Measurements from ENCODE around the gene ARSB.

The ARSB gene

DNA sequence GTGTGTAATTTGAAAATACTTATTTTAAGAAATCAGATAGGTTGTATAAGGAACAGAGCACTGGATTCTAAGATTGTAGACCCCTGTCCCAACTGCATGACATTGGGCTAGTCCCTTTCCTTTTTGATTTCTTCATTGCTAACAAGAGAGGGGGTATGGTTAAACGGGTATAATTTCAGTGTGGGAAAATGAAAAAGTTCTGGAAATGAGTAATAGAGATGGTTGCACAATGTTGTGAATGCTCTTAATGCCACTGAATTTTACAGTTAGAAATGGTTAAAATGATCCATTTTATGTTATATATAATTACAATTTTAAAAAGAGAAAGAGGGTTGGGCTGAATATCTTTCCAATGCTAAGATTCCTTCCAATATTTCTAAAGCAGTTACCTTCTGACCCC, 233.2 kb downstream of the ARSB start:
- H3K9ac ChIP-seq (ENCODE audit: low read length), result no peak overlapping the region
- H3K4me1 ChIP-seq (ENCODE audit: insufficient read depth, low read length), result peaks cover 8% of the 10 kb centered on the region

DNA sequence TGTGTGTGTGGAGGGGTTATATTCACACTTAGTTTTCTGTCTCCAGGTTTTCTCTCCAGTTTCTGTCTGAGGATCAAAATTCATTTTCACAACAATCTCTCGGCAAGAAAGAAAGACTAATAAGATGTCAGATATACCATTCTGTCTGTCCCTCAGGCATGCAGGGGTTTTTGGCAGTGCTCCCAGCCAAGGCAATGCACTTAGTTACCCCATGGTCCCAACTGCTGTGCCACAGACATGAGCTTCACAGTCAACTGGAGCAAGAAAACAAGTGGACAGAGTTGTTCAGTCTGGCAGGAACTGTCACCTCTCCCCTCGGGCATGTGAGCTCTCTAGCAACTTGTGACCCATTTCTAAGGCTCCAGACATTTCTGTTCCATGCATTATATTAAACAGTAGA, 234.8 kb downstream of the ARSB start:
- Histone ChIP-seq H3K27ac (ENCODE audit: low read depth, low read length) (no peak overlapping the region), H3K27me3 (ENCODE audit: control insufficient read depth in 1 of 2, insufficient read depth in 2 of 2, low read length in 2 of 2) (no peaks in the 10 kb centered on the region), H3K4me3 (ENCODE audit: low read depth in 1 of 2, low read length in 2 of 2) (no peak overlapping the region), H3K9ac (ENCODE audit: low read length) (no peak overlapping the region), H3K9me3 (ENCODE audit: low read length) (no peaks in the 10 kb centered on the region), H3K4me1 (ENCODE audit: insufficient read depth, low read length) (peaks cover 23% of the 10 kb centered on the region), H3K36me3 (ENCODE audit: insufficient read depth, low read length) (no peaks in the 10 kb centered on the region)

More for the DNA sequence above, 233.2 kb downstream of the ARSB start:
- no peak overlapping the region for H3K27ac ChIP-seq (ENCODE audit: low read depth, low read length)
- no peak overlapping the region for H3K4me3 ChIP-seq (ENCODE audit: low read depth in 1 of 2, low read length in 2 of 2)
- H3K36me3 ChIP-seq (ENCODE audit: insufficient read depth, low read length), result no peaks in the 10 kb centered on the region
- no peaks in the 10 kb centered on the region for H3K27me3 ChIP-seq (ENCODE audit: control insufficient read depth in 1 of 2, insufficient read depth in 2 of 2, low read length in 2 of 2)
- H3K9me3 ChIP-seq (ENCODE audit: low read length), result no peaks in the 10 kb centered on the region

GRCh38 chr5:78747705-78748359, 237.3 kb downstream of the ARSB start:
- Histone ChIP-seq H3K27me3 (ENCODE audit: control insufficient read depth in 1 of 2, insufficient read depth in 2 of 2, low read length in 2 of 2) (no peaks in the 10 kb centered on the region), H3K27ac (ENCODE audit: low read depth, low read length) (no peak overlapping the region), H3K36me3 (ENCODE audit: insufficient read depth, low read length) (no peaks in the 10 kb centered on the region), H3K9me3 (ENCODE audit: low read length) (no peaks in the 10 kb centered on the region), H3K4me1 (ENCODE audit: insufficient read depth, low read length) (peaks cover 33% of the 10 kb centered on the region), H3K9ac (ENCODE audit: low read length) (no peak overlapping the region), H3K4me3 (ENCODE audit: low read depth in 1 of 2, low read length in 2 of 2) (no peak overlapping the region)

DNA sequence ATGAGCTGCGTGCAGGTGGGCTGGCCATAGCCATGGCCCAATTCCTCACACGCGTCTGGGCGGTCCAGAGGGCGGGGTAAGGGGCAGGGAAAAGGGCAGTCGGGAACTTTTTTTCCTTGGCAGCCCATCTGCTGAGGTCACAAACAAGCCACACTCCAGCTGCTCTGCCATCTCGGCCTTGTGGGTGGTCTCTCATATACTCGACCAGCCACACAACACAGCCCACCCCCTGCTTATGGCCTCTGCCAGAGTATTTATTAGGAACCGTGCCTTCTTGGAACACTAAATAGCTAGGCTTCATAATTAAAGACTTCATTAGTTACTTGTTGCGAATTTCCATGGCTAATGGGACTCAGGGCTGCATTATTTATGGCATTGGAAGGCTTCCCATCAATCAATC, 238.1 kb downstream of the ARSB start:
- Histone ChIP-seq H3K36me3 (ENCODE audit: insufficient read depth, low read length) (no peaks in the 10 kb centered on the region), H3K4me1 (ENCODE audit: insufficient read depth, low read length) (peaks cover 33% of the 10 kb centered on the region), H3K9me3 (ENCODE audit: low read length) (no peaks in the 10 kb centered on the region), H3K27ac (ENCODE audit: low read depth, low read length) (no peak overlapping the region), H3K4me3 (ENCODE audit: low read depth in 1 of 2, low read length in 2 of 2) (no peak overlapping the region), H3K27me3 (ENCODE audit: control insufficient read depth in 1 of 2, insufficient read depth in 2 of 2, low read length in 2 of 2) (no peaks in the 10 kb centered on the region), H3K9ac (ENCODE audit: low read length) (no peak overlapping the region)

DNA sequence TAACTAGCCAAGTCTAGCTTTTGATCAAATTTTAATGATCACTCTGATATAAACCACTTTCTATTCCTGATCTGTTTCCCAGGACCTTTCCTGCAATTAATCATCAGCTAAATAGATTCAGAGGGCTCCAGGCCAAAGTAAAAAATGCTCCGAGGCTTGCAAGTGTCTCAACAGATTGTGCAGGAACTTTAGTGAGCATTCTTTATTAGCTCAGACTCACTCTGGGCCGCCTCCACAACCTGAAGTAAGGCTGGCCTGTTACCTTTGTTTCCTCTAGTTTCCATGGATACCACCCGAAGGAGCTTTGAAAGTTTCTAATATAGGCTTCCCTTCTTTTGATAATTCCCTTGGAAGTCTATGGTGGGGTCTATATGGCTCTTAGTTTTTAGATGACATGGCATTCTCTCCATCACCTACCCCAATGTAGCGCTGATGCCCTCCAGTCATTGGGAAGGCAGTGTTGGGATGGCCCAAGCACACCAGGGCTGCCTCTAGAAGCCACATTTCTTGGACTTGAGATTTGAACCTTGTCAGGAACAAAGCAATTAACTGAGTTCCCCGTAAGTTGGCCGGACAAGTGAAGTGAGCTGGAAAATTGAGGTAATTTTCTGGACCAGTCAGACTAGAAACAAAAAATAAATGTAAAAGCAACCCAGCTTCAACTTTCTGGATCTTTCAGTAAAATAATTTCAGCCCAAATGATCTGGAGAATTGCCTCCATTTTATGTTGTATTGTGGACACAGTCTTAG, 238.9 kb downstream of the ARSB start:
- H3K4me3 ChIP-seq (ENCODE audit: low read depth in 1 of 2, low read length in 2 of 2), result no peak overlapping the region
- no peak overlapping the region for H3K9ac ChIP-seq (ENCODE audit: low read length)
- H3K4me1 ChIP-seq (ENCODE audit: insufficient read depth, low read length), result peaks cover 33% of the 10 kb centered on the region
- no peaks in the 10 kb centered on the region for H3K36me3 ChIP-seq (ENCODE audit: insufficient read depth, low read length)
- no peaks in the 10 kb centered on the region for H3K27me3 ChIP-seq (ENCODE audit: control insufficient read depth in 1 of 2, insufficient read depth in 2 of 2, low read length in 2 of 2)
- H3K27ac ChIP-seq (ENCODE audit: low read depth, low read length), result no peak overlapping the region
- H3K9me3 ChIP-seq (ENCODE audit: low read length), result no peaks in the 10 kb centered on the region

- no peak overlapping the region for H3K27ac ChIP-seq (ENCODE audit: low read depth, low read length)
- H3K4me3 ChIP-seq (ENCODE audit: low read depth in 1 of 2, low read length in 2 of 2), result no peak overlapping the region
- no peaks in the 10 kb centered on the region for H3K9me3 ChIP-seq (ENCODE audit: low read length)
- H3K27me3 ChIP-seq (ENCODE audit: control insufficient read depth in 1 of 2, insufficient read depth in 2 of 2, low read length in 2 of 2), result no peaks in the 10 kb centered on the region
- peak overlapping the region; percentile 16 for H3K9ac ChIP-seq (ENCODE audit: low read length)
- no peaks in the 10 kb centered on the region for H3K36me3 ChIP-seq (ENCODE audit: insufficient read depth, low read length)
- H3K4me1 ChIP-seq (ENCODE audit: insufficient read depth, low read length), result peaks cover 33% of the 10 kb centered on the region
Observed at GRCh38 chr5:78744951-78745534, 240.1 kb downstream of the ARSB start.

DNA sequence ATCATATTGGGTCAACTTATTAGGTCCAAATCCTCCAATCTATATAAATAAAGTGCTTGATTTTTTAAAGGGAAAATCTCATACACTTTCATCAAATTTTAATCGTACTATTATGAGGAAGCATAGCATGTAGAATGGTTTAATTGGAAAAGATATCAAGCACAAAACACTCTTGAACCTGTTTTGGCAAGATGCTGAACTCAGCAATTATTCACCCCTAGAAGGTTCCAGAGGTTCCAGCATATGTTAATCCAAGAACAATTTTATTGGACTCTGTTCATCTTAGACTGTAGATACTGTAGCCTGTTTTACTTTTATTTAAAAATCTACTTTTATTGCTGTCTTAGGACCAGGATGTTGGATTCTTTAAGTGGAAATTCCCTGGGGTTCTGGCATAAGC, 244.1 kb downstream of the ARSB start:
- Histone ChIP-seq H3K27ac (ENCODE audit: low read depth, low read length) (no peak overlapping the region), H3K9me3 (ENCODE audit: low read length) (no peaks in the 10 kb centered on the region), H3K36me3 (ENCODE audit: insufficient read depth, low read length) (no peaks in the 10 kb centered on the region)

GRCh38 chr5:78738693-78739300, 246.3 kb downstream of the ARSB start:
- H3K27ac ChIP-seq (ENCODE audit: low read depth, low read length), result no peak overlapping the region
- no peaks in the 10 kb centered on the region for H3K4me1 ChIP-seq (ENCODE audit: insufficient read depth, low read length)
- H3K27me3 ChIP-seq (ENCODE audit: control insufficient read depth in 1 of 2, insufficient read depth in 2 of 2, low read length in 2 of 2), result no peaks in the 10 kb centered on the region
- H3K4me3 ChIP-seq (ENCODE audit: low read depth in 1 of 2, low read length in 2 of 2), result no peak overlapping the region
- H3K36me3 ChIP-seq (ENCODE audit: insufficient read depth, low read length), result no peaks in the 10 kb centered on the region
- H3K9ac ChIP-seq (ENCODE audit: low read length), result no peak overlapping the region
- no peaks in the 10 kb centered on the region for H3K9me3 ChIP-seq (ENCODE audit: low read length)

More for the DNA sequence above, 244.1 kb downstream of the ARSB start:
- Histone ChIP-seq H3K9ac (ENCODE audit: low read length) (no peak overlapping the region), H3K4me3 (ENCODE audit: low read depth in 1 of 2, low read length in 2 of 2) (no peak overlapping the region), H3K4me1 (ENCODE audit: insufficient read depth, low read length) (peaks cover 18% of the 10 kb centered on the region), H3K27me3 (ENCODE audit: control insufficient read depth in 1 of 2, insufficient read depth in 2 of 2, low read length in 2 of 2) (no peaks in the 10 kb centered on the region)

DNA sequence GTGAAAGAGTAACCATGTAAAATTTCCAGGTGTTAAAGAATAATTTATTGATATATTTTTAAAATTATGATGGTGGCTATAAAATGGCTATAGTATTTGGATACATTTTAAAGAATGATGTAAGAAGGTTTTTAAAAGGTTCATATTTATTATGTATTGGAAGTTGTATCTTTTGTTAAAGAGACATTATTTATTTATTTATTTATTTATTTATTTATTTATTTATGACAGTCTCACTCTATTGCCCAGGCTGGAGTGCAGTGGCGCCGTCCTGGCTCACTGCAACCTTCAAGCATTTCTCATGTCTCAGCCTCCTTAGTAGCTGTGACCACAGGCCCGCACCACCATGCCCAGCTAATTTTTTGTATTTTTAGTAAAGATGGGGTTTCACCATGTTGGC, 247.0 kb downstream of the ARSB start:
- H3K4me1 ChIP-seq (ENCODE audit: insufficient read depth, low read length), result no peaks in the 10 kb centered on the region
- H3K36me3 ChIP-seq (ENCODE audit: insufficient read depth, low read length), result no peaks in the 10 kb centered on the region
- no peak overlapping the region for H3K4me3 ChIP-seq (ENCODE audit: low read depth in 1 of 2, low read length in 2 of 2)
- no peak overlapping the region for H3K9ac ChIP-seq (ENCODE audit: low read length)
- no peaks in the 10 kb centered on the region for H3K27me3 ChIP-seq (ENCODE audit: control insufficient read depth in 1 of 2, insufficient read depth in 2 of 2, low read length in 2 of 2)
- no peak overlapping the region for H3K27ac ChIP-seq (ENCODE audit: low read depth, low read length)
- H3K9me3 ChIP-seq (ENCODE audit: low read length), result no peaks in the 10 kb centered on the region

DNA sequence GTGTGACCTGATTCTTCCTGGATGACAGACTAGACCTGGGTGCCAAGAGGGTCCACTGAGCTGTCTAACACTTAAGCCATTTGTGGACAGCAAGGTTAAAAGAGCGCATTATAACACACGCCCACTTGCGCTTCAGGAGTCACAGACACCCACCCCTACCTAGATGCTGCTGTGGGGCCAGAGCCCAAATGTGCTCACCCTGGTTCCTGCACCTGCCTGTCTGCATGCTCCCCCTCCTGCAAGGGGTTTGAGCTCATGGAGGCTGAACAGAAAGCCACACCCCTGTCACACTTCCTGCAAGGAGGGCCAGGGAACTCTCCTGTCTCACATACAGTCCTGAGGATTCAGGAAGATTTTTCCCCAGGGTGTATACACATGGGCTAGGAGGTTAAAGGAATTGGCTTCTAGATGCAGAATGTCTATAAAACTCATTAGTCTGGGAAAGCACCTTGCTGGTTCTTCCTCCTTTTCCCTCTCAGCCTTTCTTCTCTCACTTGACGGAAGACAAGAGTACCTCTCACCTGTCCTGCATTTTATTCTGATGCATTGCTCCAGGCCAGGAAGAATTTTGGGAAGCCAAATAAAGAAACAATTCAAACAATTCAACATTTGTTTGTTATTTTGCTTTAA, 249.2 kb downstream of the ARSB start:
- Histone ChIP-seq H3K4me1 (ENCODE audit: insufficient read depth, low read length) (no peaks in the 10 kb centered on the region), H3K27ac (ENCODE audit: low read depth, low read length) (no peak overlapping the region), H3K27me3 (ENCODE audit: control insufficient read depth in 1 of 2, insufficient read depth in 2 of 2, low read length in 2 of 2) (no peaks in the 10 kb centered on the region), H3K9ac (ENCODE audit: low read length) (no peak overlapping the region), H3K36me3 (ENCODE audit: insufficient read depth, low read length) (no peaks in the 10 kb centered on the region), H3K9me3 (ENCODE audit: low read length) (no peaks in the 10 kb centered on the region), H3K4me3 (ENCODE audit: low read depth in 1 of 2, low read length in 2 of 2) (no peak overlapping the region)

DNA sequence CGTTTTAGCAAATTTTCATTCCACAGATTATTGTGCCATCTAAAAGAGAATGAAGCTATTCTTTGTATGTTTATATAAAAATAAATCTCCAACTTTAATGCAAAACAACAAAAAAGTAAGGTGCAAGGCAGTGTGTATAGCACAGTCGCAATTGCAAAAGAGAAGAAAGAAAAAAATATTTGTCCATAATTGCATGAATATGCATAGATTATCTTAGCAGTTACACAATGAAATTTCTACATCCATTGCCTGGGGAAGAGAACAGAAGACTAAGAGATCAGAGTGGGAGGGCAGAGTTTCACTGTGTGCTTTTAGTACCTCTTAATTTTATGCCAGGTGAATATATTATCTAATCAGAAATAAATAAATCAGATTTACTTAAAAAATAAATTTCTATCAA, 250.2 kb downstream of the ARSB start:
- H3K36me3 ChIP-seq (ENCODE audit: insufficient read depth, low read length), result no peaks in the 10 kb centered on the region
- no peaks in the 10 kb centered on the region for H3K9me3 ChIP-seq (ENCODE audit: low read length)
- H3K4me3 ChIP-seq (ENCODE audit: low read depth in 1 of 2, low read length in 2 of 2), result no peak overlapping the region
- no peak overlapping the region for H3K27ac ChIP-seq (ENCODE audit: low read depth, low read length)
- no peaks in the 10 kb centered on the region for H3K27me3 ChIP-seq (ENCODE audit: control insufficient read depth in 1 of 2, insufficient read depth in 2 of 2, low read length in 2 of 2)
- H3K4me1 ChIP-seq (ENCODE audit: insufficient read depth, low read length), result no peaks in the 10 kb centered on the region
- no peak overlapping the region for H3K9ac ChIP-seq (ENCODE audit: low read length)
